Motor neuron (in vitro differentiated cells): ENCODE results near the gene NEU4. TPM values are rescaled to one million over a fixed set of nuclear protein-coding genes. Genes with fewer than 3 reads are reported as not detected.
"Not testable (repeated sequence)": the region's sequence is repeated elsewhere in the genome, so short reads cannot be mapped to it uniquely, and the experiment has no call there.

ENCODE experiments used
- ATAC-seq, 8 experiments: fragments of 200-7000 bp; cut with Tn5 transposase; replicated peaks in 6 of 8; 2 replicates each; pipeline ENCODE4 v1.8.0; 2021; ENCODE audit warnings: mild to moderate bottlenecking in 8 of 8, moderate library complexity in 8 of 8
- H3K27ac ChIP-seq, 2 donors: fragments of 250-450 bp; sonication (Bioruptor Pico); 2 replicates each; pipeline ENCODE4 v1.9.0; 2021; ENCODE audit warnings: antibody characterized with exemption in 2 of 2, mild to moderate bottlenecking in 2 of 2, moderate library complexity in 1 of 2
- H3K4me1 ChIP-seq, 2 donors: fragments of 250-450 bp; sonication (Bioruptor Pico); replicated peaks in 1 of 2; 2 replicates each; pipeline ENCODE4 v1.6.1; 2021; ENCODE audit warnings: antibody characterized with exemption in 2 of 2, mild to moderate bottlenecking in 2 of 2, moderate library complexity in 1 of 2
- H3K4me3 ChIP-seq, 5 donors: fragments of 250-450 bp; sonication (Bioruptor Pico); 2 replicates each; pipeline ENCODE4 v1.9.0; 2021; ENCODE audit warnings: antibody characterized with exemption in 5 of 5, mild to moderate bottlenecking in 5 of 5, moderate library complexity in 4 of 5
- WGBS, 10 experiments: fragments of 450-650 bp; shearing (Covaris generic); methylation state at CpG; one replicate each; pipeline ENCODE4 v1.0.0; 2022; 5-methylcytosine and 5-hydroxymethylcytosine counted together
- in situ Hi-C, 9 experiments: fragments of 400-800 bp; cut with MboI; loops; one replicate each; pipeline ENCODE4 v1.15.0; 2021; ENCODE audit warnings: low sequenced_read_pairs in 9 of 9, low pct_unique_long_range_greater_than_20kb in 2 of 9; ENCODE audit not compliant: unreplicated experiment in 9 of 9
- total RNA-seq, 8 experiments: library from RNA; unstranded; fragments of 300-600 nt; gene quantifications; 2 replicates each; pipeline versions ENCODE4 v1.2.3 to v1.2.4, GENCODE V29; 2022

The NEU4 gene
- total RNA-seq, 8 experiments from 2014 or later: 0.11 to 1.0 (median 0.56) TPM; not detected in 1

DNA sequence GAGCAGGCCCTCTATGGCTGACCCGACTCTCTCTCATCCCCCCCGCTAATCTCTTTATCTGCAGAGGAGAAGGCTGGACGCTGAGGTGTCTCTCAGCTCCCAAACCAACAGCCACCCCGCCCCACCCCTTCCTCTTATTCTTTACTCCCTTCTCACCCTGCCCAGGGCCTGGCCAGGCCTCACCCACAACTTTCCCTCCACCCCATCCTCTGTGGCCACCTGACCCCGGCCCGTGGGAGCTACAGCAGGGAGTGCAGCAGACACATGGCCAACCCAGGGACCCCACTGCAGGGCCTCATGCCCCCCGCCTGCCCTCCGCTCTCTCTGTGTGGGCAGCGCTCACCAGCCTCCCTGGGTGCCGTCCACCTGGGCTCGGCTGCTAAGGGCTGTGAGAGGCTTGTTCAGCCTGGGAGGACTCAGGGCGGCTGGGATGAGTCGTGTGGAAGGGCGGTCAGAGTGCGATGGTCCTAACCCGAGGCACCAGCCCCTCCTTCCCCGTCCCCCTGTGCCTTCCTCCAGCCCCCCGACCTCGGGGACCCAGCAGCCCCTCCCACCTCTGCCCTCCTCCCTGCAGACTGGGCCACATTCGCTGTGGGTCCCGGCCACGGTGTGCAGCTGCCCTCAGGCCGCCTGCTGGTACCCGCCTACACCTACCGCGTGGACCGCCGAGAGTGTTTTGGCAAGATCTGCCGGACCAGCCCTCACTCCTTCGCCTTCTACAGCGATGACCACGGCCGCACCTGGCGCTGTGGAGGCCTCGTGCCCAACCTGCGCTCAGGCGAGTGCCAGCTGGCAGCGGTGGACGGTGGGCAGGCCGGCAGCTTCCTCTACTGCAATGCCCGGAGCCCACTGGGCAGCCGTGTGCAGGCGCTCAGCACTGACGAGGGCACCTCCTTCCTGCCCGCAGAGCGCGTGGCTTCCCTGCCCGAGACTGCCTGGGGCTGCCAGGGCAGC, 6.8 kb downstream of the NEU4 start:
- in situ Hi-C loops: no loop called here
- ATAC-seq: peak in 2 of 8 experiments; percentile 7 to 8
- H3K4me1 ChIP-seq: no peaks in the 10 kb centered on the region
- no peak overlapping the region for H3K27ac ChIP-seq
- 60 to 100% (median 89%) methylated on average over 1 to 8 of the region's 48 CpGs; no CpG with 5 or more reads in 4 of the 10 experiments for WGBS, 10 experiments
- H3K4me3 ChIP-seq: no peak overlapping the region

DNA sequence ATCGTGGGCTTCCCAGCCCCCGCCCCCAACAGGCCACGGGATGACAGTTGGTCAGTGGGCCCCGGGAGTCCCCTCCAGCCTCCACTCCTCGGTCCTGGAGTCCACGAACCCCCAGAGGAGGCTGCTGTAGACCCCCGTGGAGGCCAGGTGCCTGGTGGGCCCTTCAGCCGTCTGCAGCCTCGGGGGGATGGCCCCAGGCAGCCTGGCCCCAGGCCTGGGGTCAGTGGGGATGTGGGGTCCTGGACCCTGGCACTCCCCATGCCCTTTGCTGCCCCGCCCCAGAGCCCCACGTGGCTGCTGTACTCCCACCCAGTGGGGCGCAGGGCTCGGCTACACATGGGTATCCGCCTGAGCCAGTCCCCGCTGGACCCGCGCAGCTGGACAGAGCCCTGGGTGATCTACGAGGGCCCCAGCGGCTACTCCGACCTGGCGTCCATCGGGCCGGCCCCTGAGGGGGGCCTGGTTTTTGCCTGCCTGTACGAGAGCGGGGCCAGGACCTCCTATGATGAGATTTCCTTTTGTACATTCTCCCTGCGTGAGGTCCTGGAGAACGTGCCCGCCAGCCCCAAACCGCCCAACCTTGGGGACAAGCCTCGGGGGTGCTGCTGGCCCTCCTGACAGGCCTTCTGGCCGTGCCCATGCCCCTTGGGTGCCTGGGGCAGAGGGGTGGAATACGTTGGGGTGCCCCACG, 7.6 kb downstream of the NEU4 start:
- in situ Hi-C loops: no loop called here
- no peak for ATAC-seq
- H3K4me3 ChIP-seq: no peak overlapping the region
- no peaks in the 10 kb centered on the region for H3K4me1 ChIP-seq
- H3K27ac ChIP-seq: no peak overlapping the region
- WGBS, 10 experiments: 73% methylated on average over 3 of the region's 33 CpGs; no CpG with 5 or more reads in 9 of the 10 experiments

DNA sequence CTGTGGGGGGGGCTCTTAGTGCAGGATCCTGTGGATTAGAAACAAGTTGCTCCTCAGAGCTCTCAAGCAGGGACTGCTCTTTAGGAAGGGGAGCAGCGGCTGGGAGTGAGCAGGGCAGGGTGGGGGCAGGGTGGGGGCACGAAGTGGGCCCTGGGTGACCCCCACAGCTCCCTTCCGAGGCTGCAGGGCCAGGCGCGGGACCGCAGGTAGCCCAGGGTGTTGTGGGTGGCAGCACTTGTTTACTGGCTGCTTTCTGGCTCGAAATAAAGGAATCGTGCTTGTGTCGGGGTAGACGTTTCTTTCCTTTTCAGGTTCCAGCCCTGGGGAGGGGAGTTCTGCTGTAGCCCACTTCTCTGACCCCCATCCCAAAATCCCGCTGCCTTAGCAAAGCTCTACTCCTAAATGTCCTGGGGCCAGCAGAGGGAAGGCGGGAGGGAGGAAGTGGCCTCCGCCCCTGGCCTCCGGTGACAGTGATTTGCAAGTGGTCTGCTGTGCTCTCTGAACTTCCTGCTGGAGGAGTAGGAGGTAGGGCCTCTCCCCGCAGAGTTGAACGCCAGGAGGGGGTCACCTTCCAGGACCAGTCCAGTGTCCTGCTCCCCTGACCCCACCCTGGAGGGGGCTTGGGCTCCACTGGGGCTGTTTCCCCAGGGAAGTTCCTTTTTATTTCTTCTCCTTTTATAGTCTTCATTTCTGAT, 8.3 kb downstream of the NEU4 start:
- Histone ChIP-seq H3K4me3 (no peak overlapping the region), H3K4me1 (no peaks in the 10 kb centered on the region), H3K27ac (no peak overlapping the region)
- 0 to 100% (median 34%) methylated on average over 1 to 3 of the region's 16 CpGs; no CpG with 5 or more reads in 6 of the 10 experiments for WGBS, 10 experiments
- in situ Hi-C loops: no loop called here
- no peak for ATAC-seq

DNA sequence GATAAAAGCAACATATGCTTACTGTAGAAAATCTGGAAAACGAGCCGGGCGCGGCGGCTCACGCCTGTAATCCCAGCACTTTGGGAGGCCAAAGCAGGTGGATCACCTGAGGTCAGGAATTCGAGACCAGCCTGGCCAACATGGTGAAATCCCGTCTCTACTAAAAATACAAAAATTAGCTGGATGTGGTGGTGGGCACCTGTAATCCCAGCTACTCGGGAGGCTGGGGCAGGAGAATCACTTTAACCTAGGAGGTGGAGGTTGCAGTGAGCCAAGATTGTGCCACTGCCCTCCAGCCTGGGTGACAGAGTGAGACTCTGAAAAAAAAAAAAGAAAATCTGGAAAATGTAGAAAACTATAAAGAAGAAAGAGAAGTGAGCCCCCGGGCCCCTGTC, 8.8 kb downstream of the NEU4 start:
- WGBS, 10 experiments: 50 to 100% (median 90%) methylated on average over 1 to 9 of the region's 10 CpGs; no CpG with 5 or more reads in 2 of the 10 experiments
- H3K27ac ChIP-seq, H3K4me3 ChIP-seq, ATAC-seq, H3K4me1 ChIP-seq, in situ Hi-C loops: not testable (repeated sequence)

DNA sequence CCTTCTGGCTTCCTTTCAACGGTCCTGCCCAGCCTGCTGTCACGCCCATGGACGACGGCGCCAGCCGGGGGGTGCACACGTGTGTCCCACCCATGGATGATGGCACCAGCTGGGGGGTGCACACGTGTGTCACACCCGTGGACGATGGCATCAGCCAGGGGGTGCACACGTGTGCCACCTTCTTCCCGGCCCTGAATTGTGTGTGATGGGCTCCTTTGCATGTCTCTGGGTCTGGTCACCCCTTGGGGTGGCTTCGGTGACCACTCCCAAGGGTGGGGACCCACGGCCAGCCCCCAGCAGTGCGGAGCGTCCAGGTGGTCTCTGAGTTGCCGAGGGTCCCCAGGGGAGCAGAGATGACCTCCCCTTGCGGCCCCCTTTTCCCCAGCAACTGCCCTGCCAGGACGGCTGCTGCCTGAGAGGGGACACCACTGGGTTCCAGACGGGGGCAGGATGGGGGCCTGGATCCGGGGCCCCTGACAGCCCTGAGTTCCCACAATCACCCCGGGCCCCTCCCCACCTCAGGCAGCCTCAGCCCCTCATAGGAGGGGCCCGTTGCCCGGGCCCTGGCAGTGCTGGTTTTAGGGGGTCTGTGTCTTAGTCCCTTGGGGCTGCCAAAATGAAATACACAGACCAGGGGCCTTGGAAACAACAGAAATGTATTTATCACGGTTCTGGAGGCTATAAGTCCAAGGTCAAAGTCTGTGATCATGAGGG, 9.4 kb downstream of the NEU4 start:
- in situ Hi-C loops: no loop called here
- H3K27ac ChIP-seq: no peak overlapping the region
- no peaks in the 10 kb centered on the region for H3K4me1 ChIP-seq
- H3K4me3 ChIP-seq: no peak overlapping the region
- no peak for ATAC-seq
- WGBS, 10 experiments: 60% methylated on average over 1 of the region's 25 CpGs; no CpG with 5 or more reads in 9 of the 10 experiments

DNA sequence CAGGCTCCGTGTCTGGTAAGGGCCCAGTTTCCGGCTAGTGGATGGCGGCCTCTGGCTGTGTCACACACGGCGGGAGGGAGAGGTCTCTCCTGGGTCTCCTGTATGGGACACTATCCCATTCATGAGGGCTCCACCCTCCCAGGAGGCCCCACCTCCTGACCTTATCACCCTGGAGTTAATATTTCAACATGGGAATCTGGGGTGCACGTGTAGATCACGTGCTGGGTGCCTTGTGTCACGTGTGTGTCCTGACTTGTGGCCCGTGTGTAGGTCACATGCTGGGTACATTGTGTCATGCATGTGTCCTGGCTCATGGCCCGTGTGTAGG, 9.9 kb downstream of the NEU4 start:
- WGBS, 10 experiments: 51 to 73% methylated on average over 3 to 6 of the region's 10 CpGs; no CpG with 5 or more reads in 8 of the 10 experiments
- no peak overlapping the region for H3K27ac ChIP-seq
- in situ Hi-C loops: no loop called here
- H3K4me1 ChIP-seq: no peaks in the 10 kb centered on the region
- H3K4me3 ChIP-seq: no peak overlapping the region
- ATAC-seq: no peak

DNA sequence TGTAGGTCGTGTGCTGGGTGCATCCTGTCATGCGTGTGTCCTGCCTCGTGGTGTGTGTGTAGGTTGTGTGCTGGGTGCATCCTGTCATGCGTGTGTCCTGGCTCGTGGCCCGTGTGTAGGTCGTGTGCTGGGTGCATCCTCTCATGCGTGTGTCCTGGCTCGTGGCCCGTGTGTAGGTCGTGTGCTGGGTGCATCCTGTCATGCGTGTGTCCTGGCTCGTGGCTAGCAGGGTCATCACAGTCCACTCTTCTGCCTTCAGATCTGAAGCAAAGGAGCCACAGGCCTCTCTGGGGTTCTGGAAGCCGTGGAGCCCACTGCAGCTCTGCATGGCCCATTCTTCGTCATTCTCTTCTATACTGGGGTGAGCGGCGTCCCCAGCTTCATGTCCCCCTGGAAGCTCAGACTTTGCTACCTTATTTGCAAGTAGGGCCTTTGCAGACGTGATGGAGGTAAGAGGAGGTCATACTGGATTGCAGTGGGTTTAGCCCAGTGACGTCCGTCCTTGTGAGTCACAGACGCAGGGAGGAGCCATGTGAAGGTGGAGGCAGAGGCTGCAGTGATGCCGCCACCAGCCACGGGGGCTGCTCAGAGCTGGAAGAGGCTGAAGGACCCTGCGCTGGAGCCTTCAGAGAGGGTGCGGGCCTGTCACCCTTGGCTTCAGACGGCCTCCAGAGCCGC, 11.1 kb downstream of the NEU4 start:
- ATAC-seq: peak in 1 of 8 experiments; percentile 41
- H3K4me1 ChIP-seq: not testable (repeated sequence)
- 83 to 90% (median 85%) methylated on average over 2 to 5 of the region's 27 CpGs; no CpG with 5 or more reads in 6 of the 10 experiments for WGBS, 10 experiments

DNA sequence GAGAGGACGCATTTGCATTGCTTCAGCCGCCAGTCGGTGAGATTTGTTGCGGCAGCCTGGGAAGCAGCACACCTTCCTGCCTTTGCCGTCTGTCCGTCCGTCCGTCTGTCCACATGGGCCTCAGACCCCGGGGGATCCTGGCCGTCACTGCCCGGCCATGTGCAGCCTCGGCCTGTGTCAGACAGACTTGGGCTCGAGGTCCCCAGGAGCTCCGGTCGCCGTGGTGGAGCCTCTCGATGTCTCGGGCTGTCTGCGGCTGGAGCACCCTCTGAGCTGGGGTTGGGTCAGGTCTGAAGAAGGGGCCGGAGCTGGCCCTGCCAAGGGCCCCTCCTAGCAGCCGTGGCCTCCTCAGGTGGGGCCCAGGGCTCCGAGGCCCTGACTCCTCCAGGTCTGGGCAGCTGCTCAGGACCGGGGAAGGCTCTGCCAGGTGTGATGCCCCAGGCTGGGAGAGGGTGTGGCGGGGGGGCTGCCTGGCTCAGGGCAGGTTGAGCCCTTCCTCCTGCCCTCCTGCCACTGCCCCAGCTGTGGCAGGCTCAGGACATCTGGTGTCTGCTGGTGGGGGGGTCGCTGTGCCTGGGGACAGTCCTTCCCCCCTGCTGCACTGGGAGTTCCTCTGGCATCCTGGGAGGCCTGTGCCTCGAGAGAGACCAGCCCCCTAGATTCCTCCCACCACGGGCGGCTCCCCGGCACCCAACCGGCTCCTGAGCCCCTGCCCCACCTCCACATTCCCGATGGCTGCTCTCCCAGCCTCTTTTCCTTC, 11.8 kb downstream of the NEU4 start:
- in situ Hi-C loops: no loop called here
- Histone ChIP-seq H3K4me3 (no peak overlapping the region), H3K4me1 (no peaks in the 10 kb centered on the region), H3K27ac (no peak overlapping the region)
- peak in 3 of 8 experiments; percentile 11 to 27 (median 12) for ATAC-seq
- 73 to 84% methylated on average over 3 to 6 of the region's 31 CpGs; no CpG with 5 or more reads in 8 of the 10 experiments for WGBS, 10 experiments

More for the DNA sequence above, 11.1 kb downstream of the NEU4 start:
- H3K27ac ChIP-seq, in situ Hi-C loops, H3K4me3 ChIP-seq: not testable (repeated sequence)

DNA sequence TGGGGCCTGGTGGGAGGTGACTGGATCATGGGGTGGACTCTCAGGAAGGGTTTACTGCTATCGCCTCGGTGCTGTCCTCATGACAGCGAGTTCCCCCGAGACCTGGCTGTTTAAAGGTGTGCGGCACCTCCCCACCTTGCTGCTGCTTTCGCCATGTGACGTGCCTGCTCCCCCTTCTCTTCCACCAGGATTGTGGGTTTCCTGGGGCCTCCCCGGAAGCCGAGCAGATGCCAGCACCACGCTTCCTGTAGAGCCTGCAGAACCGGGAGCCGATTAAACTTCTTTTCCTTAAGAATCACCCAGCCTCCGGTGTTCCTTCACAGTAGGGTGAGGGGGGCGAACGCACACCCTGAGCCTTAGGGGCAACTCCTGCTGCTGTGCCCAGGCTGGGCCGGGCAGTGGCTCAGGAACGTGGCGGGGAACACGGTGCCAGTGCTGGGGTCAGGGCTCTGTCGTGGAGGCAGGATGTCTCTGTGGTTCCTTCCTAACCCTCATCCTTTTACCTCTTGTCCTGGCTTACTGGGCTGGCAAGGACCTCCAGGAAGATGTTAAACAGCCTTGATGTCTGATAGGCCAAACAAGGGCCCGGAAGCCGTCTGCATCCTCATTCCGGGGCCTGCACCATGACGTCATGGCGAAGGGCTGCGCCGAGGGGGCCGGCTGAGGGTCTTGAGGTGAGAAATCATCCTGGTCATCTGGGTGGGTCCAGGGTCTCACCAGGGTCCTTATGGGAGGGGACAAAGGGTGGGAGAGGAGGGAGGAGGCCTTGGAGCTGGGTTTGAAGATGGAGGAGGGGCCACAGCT, 12.7 kb downstream of the NEU4 start:
- no peak for ATAC-seq

DNA sequence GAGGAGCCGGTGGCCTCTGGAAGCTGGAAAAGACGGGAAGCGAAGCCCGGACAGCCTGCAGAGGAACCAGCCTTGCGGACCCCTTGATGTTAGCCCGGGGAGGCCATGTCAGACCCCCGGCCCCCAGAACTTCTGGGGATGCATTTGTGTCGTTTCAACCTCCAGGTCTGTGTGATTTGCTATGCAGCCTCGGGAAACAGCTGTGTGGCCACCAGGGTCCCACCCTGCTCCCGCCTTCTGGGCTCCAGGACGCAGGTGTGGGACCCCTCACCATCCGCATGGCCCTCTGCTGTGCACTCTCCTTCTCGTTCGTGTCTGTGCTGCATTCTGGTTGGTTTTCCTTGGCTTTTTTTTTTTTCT, 13.3 kb downstream of the NEU4 start:
- Histone ChIP-seq H3K4me1 (no peaks in the 10 kb centered on the region), H3K27ac (no peak overlapping the region), H3K4me3 (no peak overlapping the region)
- in situ Hi-C loops: no loop called here
- no peak for ATAC-seq
- WGBS, 10 experiments: 20 to 95% (median 54%) methylated on average over 1 to 5 of the region's 14 CpGs; no CpG with 5 or more reads in 4 of the 10 experiments

More for the DNA sequence above, 12.7 kb downstream of the NEU4 start:
- WGBS, 10 experiments: 60 to 100% (median 89%) methylated on average over 1 to 8 of the region's 28 CpGs; no CpG with 5 or more reads in 5 of the 10 experiments
- H3K4me1 ChIP-seq: no peaks in the 10 kb centered on the region
- no peak overlapping the region for H3K4me3 ChIP-seq
- H3K27ac ChIP-seq: no peak overlapping the region
- in situ Hi-C loops: no loop called here
